LNCAP (cell line): ENCODE measurements around the gene EML6.

Source experiments
- CTCF ChIP-seq: fragments of 450-650 bp; IDR thresholded peaks from 2 replicates; pipeline ENCODE4 v1.5.1; 2017; ENCODE audit warnings: mild to moderate bottlenecking

Gene EML6

GRCh38 chr2:54963476-54963875 lies 240.0 kb downstream of the EML6 start:
- no peak for TF ChIP-seq CTCF

GRCh38 chr2:54964271-54964670 lies 240.8 kb downstream of the EML6 start:
- no peak for TF ChIP-seq CTCF

- no peak for TF ChIP-seq CTCF
Measured at GRCh38 chr2:54964816-54965215, 241.4 kb downstream of the EML6 start.

GRCh38 chr2:54965425-54965824 lies 242.0 kb downstream of the EML6 start:
- TF ChIP-seq CTCF = no peak

- TF ChIP-seq CTCF = no peak
Measured at GRCh38 chr2:54966165-54966832, 242.8 kb downstream of the EML6 start.

- no peak for TF ChIP-seq CTCF
Measured at GRCh38 chr2:54966837-54967236, 243.4 kb downstream of the EML6 start.

- no peak for TF ChIP-seq CTCF
Measured at GRCh38 chr2:54967269-54967668, 243.8 kb downstream of the EML6 start.
